Mucosa of descending colon (tissue), 3 donors: Measurements from ENCODE around the gene KRTAP10-11. TPM values are rescaled to one million over a fixed set of nuclear protein-coding genes. Genes with fewer than 3 reads are reported as not detected.

Experiments used
- ATAC-seq: fragments of 200-7000 bp; cut with Tn5 transposase; one replicate; pipeline ENCODE4 v1.9.1; 2020; ENCODE audit warnings: mild to moderate bottlenecking, moderate library complexity
- DNase-seq, 3 donors: peaks; one replicate each; pipeline ENCODE4 v3.0.0-alpha.2; 2020
- H3K36me3 ChIP-seq: fragments of 200-600 bp; one replicate; pipeline ENCODE4 v1.8.0; 2021; ENCODE audit warnings: low read depth, mild to moderate bottlenecking
- H3K4me1 ChIP-seq: fragments of 200-600 bp; one replicate; pipeline ENCODE4 v1.8.0; 2021; ENCODE audit warnings: low read depth, mild to moderate bottlenecking
- H3K4me3 ChIP-seq: fragments of 200-600 bp; one replicate; pipeline ENCODE4 v1.8.0; 2021; ENCODE audit warnings: mild to moderate bottlenecking
- H3K9me3 ChIP-seq: fragments of 200-600 bp; one replicate; pipeline ENCODE4 v1.8.0; 2021; ENCODE audit warnings: mild to moderate bottlenecking
- CTCF ChIP-seq: fragments of 200-600 bp; IDR thresholded peaks from one replicate; pipeline ENCODE4 v1.8.0; 2022; ENCODE audit warnings: antibody characterized with exemption, mild to moderate bottlenecking
- intact Hi-C, 2 donors: fragments of 100-400 bp; cut with DNase I in 1 of 2; cut with micrococcal nuclease in 1 of 2; formaldehyde crosslinking; loops; one replicate each; pipeline versions ENCODE4 v1.11.0 to v1.11.1; 2022; cut with DNase I, micrococcal nuclease
- total RNA-seq, 3 donors: library from RNA; stranded (reverse); fragmentation: NEBNext Ultra II Directional in 2 of 3; extraction: Animal tissue kit (Norgen Biotek cat#: 25700) in 2 of 3; gene quantifications; one replicate each; pipeline versions ENCODE4 v1.2.1 to v1.2.4, GENCODE V29; 2021 to 2023
- donor health status: DM: no; HTN: no; CAD: no; lungs with moderate emphysema.
- donor health status: DM: no; HTN: no; CAD: no.
- donor health status: DM: no; HTN: yes; CAD: no.

KRTAP10-11 gene
- total RNA-seq, 3 donors from 2014 or later, result not detected

DNA sequence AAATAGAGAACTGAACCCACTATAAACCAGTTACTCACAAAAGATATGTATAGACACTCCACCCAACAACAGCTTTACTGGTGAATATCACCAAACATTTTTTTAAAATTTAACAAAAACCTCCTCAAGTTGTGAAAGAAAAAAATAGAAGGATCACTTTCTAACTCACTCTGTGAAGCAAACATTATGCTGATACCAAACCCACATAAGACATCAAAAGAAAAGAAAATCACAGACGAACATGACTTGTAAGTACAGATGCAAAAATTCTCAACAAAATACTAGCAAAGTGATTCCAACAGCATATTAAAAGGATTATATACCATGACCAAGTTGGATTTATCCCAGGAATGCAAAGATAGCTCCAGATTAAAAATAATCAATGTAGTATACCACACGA is 45.5 kb downstream of the KRTAP10-11 start:
- intact Hi-C loops, result no loop called here
- Histone ChIP-seq H3K9me3 (peaks cover 6% of the 10 kb centered on the region), H3K4me3 (no peak overlapping the region), H3K4me1 (no peaks in the 10 kb centered on the region), H3K36me3 (no peaks in the 10 kb centered on the region)
- TF ChIP-seq CTCF, result no peak
- DNase-seq (no peak), ATAC-seq (no peak)

DNA sequence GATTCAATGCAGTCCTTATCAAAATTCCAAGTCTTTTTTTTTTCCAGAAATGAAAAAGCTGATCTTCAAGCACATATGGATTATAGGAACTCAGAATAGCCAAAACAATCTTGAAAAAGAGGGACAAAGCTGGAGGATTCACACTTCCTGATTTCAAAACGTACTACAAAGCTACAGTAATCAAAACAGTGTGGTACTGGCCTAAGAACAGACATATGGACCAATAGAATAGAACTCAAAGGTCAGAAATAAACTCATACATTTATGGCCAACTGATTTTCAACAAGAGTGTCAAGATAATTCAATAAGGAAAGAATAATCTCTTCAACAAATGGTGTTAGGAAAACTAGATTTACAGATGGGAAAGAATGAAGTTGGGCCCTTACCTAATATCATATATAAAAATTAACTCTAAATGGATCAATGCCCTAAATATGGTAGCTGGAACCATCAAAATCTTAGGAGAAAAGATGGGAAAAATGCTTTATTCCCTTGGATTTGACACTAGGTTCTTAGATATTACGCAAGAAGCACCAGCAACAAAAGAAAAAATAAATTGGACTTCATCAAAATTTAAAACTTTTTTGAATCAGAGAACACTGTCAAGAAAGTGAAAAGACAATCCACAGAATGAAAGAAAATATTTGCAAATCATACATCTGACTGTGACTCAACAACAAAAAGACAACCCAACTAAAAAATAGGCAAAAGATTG is 46.7 kb downstream of the KRTAP10-11 start:
- no peak for ATAC-seq
- intact Hi-C loops, result no loop called here
- no peak for DNase-seq
- Histone ChIP-seq H3K4me1 (no peaks in the 10 kb centered on the region), H3K36me3 (no peaks in the 10 kb centered on the region), H3K4me3 (no peak overlapping the region), H3K9me3 (peaks cover 6% of the 10 kb centered on the region)
- TF ChIP-seq CTCF, result no peak

- Histone ChIP-seq H3K4me1 (no peaks in the 10 kb centered on the region), H3K4me3 (no peak overlapping the region), H3K9me3 (peaks cover 6% of the 10 kb centered on the region), H3K36me3 (no peaks in the 10 kb centered on the region)
- DNase-seq, result no peak
- TF ChIP-seq CTCF, result no peak
- intact Hi-C loops, result no loop called here
- ATAC-seq, result no peak
These were observed 48.6 kb downstream of the KRTAP10-11 start for GRCh38 chr21:44694776-44695175.

GRCh38 chr21:44695184-44695583 is 49.0 kb downstream of the KRTAP10-11 start:
- intact Hi-C loops, result no loop called here
- H3K9me3 ChIP-seq, result peaks cover 6% of the 10 kb centered on the region
- ATAC-seq, result no peak
- H3K4me3 ChIP-seq, result no peak overlapping the region
- no peak for TF ChIP-seq CTCF
- DNase-seq, result no peak
- no peaks in the 10 kb centered on the region for H3K4me1 ChIP-seq
- H3K36me3 ChIP-seq, result no peaks in the 10 kb centered on the region

GRCh38 chr21:44695641-44696040 is 49.4 kb downstream of the KRTAP10-11 start:
- TF ChIP-seq CTCF, result no peak
- DNase-seq (no peak), ATAC-seq (no peak)
- Histone ChIP-seq H3K36me3 (no peaks in the 10 kb centered on the region), H3K4me3 (no peak overlapping the region), H3K4me1 (no peaks in the 10 kb centered on the region), H3K9me3 (peaks cover 6% of the 10 kb centered on the region)
- intact Hi-C loops, result no loop called here

DNA sequence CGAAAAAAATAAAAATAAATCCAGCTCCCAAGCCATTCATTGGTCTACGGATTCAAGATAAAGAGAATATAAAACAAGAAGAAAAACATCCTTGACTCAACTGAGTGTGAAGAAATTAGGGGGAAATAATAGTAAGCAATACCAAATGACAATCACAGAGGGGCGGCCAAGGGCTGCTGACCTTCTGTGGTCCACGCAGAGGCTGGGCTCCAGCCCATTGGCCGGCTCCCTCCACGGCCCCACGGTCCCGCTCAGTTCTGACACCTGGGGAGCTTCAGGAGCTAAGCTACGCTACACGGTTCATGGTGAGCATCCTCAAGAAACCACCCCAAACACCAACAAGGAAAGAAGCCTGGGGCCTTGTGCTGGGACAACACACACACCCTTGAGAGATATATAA is 50.4 kb downstream of the KRTAP10-11 start:
- DNase-seq, result no peak
- no peaks in the 10 kb centered on the region for H3K4me1 ChIP-seq
- H3K36me3 ChIP-seq, result no peaks in the 10 kb centered on the region
- H3K4me3 ChIP-seq, result no peak overlapping the region
- TF ChIP-seq CTCF, result no peak
- intact Hi-C loops, result no loop called here
- H3K9me3 ChIP-seq, result peaks cover 6% of the 10 kb centered on the region
- no peak for ATAC-seq
